ENCODE measurements around the gene C10orf71. TPM values are rescaled to one million over a fixed set of nuclear protein-coding genes. Genes with fewer than 3 reads are reported as not detected.

C10orf71 gene
- polyA plus RNA-seq, 2 of the 4 experiments (the other 2 are of a cell fraction) = not detected

DNA sequence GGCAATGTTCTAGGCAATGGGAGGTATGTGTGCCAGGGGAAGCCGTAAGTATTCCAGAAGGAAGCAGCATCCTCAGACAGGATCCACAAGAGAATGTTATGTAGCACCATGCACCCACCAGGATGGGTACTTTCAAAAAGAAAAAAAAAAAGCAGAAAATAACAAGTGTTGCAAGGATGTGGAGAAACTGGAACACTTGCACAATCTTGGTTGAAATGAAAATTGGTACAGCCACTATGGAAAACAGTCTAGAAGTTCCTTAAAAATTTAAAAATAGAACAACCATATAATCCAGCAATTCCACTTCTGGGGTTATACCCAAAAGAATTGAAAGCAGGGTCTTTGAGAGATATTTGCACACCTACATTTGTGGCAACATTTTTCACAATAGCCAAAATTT is 20.2 kb downstream of the C10orf71 start:
- no peak overlapping the region for H3K4me3 ChIP-seq
- POLR2A ChIA-PET = no interaction called here
- FAIRE-seq (no peak), ATAC-seq (no peak), DNase-seq (ENCODE audit: low read depth in 1 of 2, low spot score in 1 of 2) (no peak)
- H3K4me1 ChIP-seq = no peaks in the 10 kb centered on the region
- no peaks in the 10 kb centered on the region for H3K9me3 ChIP-seq
- 100% methylated on average over 1 of the region's 1 CpG for WGBS (ENCODE audit: missing lambda C conversion rate)
- H3K27ac ChIP-seq = no peak overlapping the region
- TF ChIP-seq JUNB (IDR thresholded peaks at IDR 0.05) = no peak
- no peak for TF ChIP-seq SMC3 (IDR thresholded peaks at IDR 0.05)
- TF ChIP-seq FOSB (CRISPR knock-in tag; IDR thresholded peaks at IDR 0.05) = no peak
- TF ChIP-seq EHF (CRISPR knock-in tag; IDR thresholded peaks at IDR 0.05) = no peak
- no peak for TF ChIP-seq NFE2L2 (conservative IDR thresholded peaks at IDR 0.05; ENCODE audit: low read length)
- TF ChIP-seq MAFK (IDR thresholded peaks at IDR 0.05; ENCODE audit: partially characterized antibody) = no peak
- TF ChIP-seq CEBPB (IDR thresholded peaks at IDR 0.05) = no peak
- no peak for TF ChIP-seq CHD2 (IDR thresholded peaks at IDR 0.05; ENCODE audit: low read length, partially characterized antibody)
- no peak for TF ChIP-seq FOSL2 (IDR thresholded peaks at IDR 0.05)
- no peak for TF ChIP-seq FOSL2 (CRISPR knock-in tag; IDR thresholded peaks at IDR 0.05)
- no peak for TF ChIP-seq POLR2A (IDR thresholded peaks at IDR 0.05; ENCODE audit: low read length)
- no peak overlapping the region for H3K4me2 ChIP-seq
- CTCF ChIA-PET = no interaction called here

DNA sequence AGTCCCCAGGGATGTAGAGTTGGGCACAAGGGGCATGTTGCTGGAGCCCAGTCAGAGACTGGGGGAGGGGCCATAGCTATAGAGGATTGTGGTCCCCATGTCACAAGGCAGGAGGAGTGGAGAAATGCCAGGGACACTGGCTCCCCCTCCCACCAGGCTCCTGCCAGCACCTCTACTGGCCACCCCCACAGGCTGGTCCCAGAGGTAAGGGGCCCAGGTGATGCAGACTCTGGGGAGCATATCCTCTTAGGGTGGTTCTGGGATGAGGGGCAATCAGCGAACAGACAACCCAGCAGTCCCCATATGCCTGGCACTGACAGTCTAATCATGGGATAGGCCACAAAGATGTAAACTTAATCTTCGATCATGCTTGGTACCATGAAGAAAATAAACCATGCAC is 21.2 kb downstream of the C10orf71 start:
- ChIA-PET CTCF (no interaction called here), POLR2A (no interaction called here)
- Histone ChIP-seq H3K27ac (no peak overlapping the region), H3K4me2 (no peak overlapping the region), H3K4me1 (no peaks in the 10 kb centered on the region), H3K4me3 (no peak overlapping the region), H3K9me3 (no peaks in the 10 kb centered on the region)
- FAIRE-seq (no peak), DNase-seq (ENCODE audit: low read depth in 1 of 2, low spot score in 1 of 2) (no peak), ATAC-seq (no peak)
- 0% methylated on average over 2 of the region's 2 CpGs for WGBS (ENCODE audit: missing lambda C conversion rate)
- TF ChIP-seq NR3C1 (IDR thresholded peaks at IDR 0.05) (no peak), BHLHE40 (IDR thresholded peaks at IDR 0.05; ENCODE audit: low read depth, low read length) (no peak), NFE2L2 (conservative IDR thresholded peaks at IDR 0.05; ENCODE audit: low read length) (no peak), FOSL2 (IDR thresholded peaks at IDR 0.05) (no peak), FOSL2 (CRISPR knock-in tag; IDR thresholded peaks at IDR 0.05) (no peak), HDAC2 (IDR thresholded peaks at IDR 0.05) (no peak), KDM1A (IDR thresholded peaks at IDR 0.05; ENCODE audit: low read depth) (no peak), TP53 (CRISPR knock-in tag; IDR thresholded peaks at IDR 0.05) (no peak), CBX8 (IDR thresholded peaks at IDR 0.05) (no peak), CHD4 (IDR thresholded peaks at IDR 0.05; ENCODE audit: borderline replicate concordance) (no peak), SREBF2 (IDR thresholded peaks at IDR 0.05) (no peak)

DNA sequence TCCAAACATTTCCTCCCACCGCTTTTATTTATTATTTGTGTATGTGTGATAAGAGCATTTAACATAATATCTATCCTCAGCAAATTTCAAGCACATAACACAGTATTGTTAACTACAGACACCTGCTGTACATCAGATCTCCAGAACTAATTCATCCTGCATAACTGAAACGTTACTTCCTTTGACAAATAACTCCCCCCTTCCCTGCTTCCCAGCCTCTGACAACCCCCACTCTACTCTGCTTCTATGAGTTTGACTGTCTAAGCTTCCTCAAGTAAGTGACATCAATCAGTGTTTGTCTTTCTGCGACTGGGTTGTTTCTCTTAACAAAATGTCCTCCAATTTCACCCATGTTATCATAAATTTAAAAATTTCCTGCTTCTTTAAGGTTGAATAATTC is 22.1 kb downstream of the C10orf71 start:
- Histone ChIP-seq H3K4me1 (no peaks in the 10 kb centered on the region), H3K27ac (no peak overlapping the region), H3K4me3 (no peak overlapping the region), H3K4me2 (no peak overlapping the region), H3K9me3 (no peaks in the 10 kb centered on the region)
- ATAC-seq = no peak
- no peak for DNase-seq (ENCODE audit: low read depth in 1 of 2, low spot score in 1 of 2)
- WGBS (ENCODE audit: missing lambda C conversion rate) = 17% methylated on average over 3 of the region's 3 CpGs
- POLR2A ChIA-PET = no interaction called here
- CTCF ChIA-PET = no interaction called here
- FAIRE-seq = no peak
- no peak for TF ChIP-seq EP300 (IDR thresholded peaks at IDR 0.05)
- TF ChIP-seq, protein P1, sequence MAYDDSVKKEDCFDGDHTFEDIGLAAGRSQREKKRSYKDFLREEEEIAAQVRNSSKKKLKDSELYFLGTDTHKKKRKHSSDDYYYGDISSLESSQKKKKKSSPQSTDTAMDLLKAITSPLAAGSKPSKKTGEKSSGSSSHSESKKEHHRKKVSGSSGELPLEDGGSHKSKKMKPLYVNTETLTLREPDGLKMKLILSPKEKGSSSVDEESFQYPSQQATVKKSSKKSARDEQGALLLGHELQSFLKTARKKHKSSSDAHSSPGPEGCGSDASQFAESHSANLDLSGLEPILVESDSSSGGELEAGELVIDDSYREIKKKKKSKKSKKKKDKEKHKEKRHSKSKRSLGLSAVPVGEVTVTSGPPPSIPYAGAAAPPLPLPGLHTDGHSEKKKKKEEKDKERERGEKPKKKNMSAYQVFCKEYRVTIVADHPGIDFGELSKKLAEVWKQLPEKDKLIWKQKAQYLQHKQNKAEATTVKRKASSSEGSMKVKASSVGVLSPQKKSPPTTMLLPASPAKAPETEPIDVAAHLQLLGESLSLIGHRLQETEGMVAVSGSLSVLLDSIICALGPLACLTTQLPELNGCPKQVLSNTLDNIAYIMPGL (CRISPR knock-in tag; IDR thresholded peaks at IDR 0.05; ENCODE audit: borderline replicate concordance) = no peak
- TF ChIP-seq, protein P2, sequence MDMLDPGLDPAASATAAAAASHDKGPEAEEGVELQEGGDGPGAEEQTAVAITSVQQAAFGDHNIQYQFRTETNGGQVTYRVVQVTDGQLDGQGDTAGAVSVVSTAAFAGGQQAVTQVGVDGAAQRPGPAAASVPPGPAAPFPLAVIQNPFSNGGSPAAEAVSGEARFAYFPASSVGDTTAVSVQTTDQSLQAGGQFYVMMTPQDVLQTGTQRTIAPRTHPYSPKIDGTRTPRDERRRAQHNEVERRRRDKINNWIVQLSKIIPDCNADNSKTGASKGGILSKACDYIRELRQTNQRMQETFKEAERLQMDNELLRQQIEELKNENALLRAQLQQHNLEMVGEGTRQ (IDR thresholded peaks at IDR 0.05) = no peak
- no peak for TF ChIP-seq MAZ (IDR thresholded peaks at IDR 0.05; ENCODE audit: borderline replicate concordance, low read depth, low read length)
- TF ChIP-seq CBX2 (IDR thresholded peaks at IDR 0.05; ENCODE audit: borderline replicate concordance, low read depth) = no peak
- TF ChIP-seq TFCP2L1 (CRISPR knock-in tag; IDR thresholded peaks at IDR 0.05) = no peak
- TF ChIP-seq ZC3H11A (IDR thresholded peaks at IDR 0.05) = no peak

Measured in A549 (cell line).